OCI-LY1 (cell line): ENCODE data around the gene KSR1.

ENCODE experiments used
- H2AFZ ChIP-seq: fragments of 200-600 bp; sonication (generic), shearing (Covaris generic); 2 replicates; pipeline ENCODE4 v1.6.0; 2014; ENCODE audit warnings: antibody characterized with exemption, mild to moderate bottlenecking, low read length
- H3F3A ChIP-seq: fragments of 200-600 bp; sonication (generic), shearing (Covaris generic); 2 replicates; pipeline ENCODE4 v1.6.0; 2014; ENCODE audit warnings: mild to moderate bottlenecking, antibody characterized with exemption, low read length, moderate library complexity; ENCODE audit not compliant: insufficient read depth
- H3K27ac ChIP-seq: fragments of 200-600 bp; sonication (generic); 2 replicates; pipeline ENCODE4 v1.5.1; 2014; ENCODE audit warnings: low read length, mixed run types, mild to moderate bottlenecking, low read depth; ENCODE audit not compliant: poor library complexity, severe bottlenecking
- H3K27me3 ChIP-seq: fragments of 200-600 bp; sonication (generic); 2 replicates; pipeline ENCODE4 v1.6.0; 2014; ENCODE audit warnings: antibody characterized with exemption, mild to moderate bottlenecking, low read length, moderate library complexity; ENCODE audit not compliant: insufficient read depth
- H3K36me3 ChIP-seq: fragments of 200-600 bp; sonication (generic); 2 replicates; pipeline ENCODE4 v1.6.1; 2014; ENCODE audit warnings: mild to moderate bottlenecking, antibody characterized with exemption, low read length, moderate library complexity, mixed read lengths; ENCODE audit not compliant: insufficient read depth
- H3K4me1 ChIP-seq: fragments of 200-600 bp; sonication (generic); 2 replicates; pipeline ENCODE4 v1.5.1; 2014; ENCODE audit warnings: mild to moderate bottlenecking, low read length, moderate library complexity; ENCODE audit not compliant: insufficient read depth, severe bottlenecking
- H3K4me2 ChIP-seq: fragments of 200-600 bp; sonication (generic), shearing (Covaris generic); 2 replicates; pipeline ENCODE4 v1.6.1; 2014; ENCODE audit warnings: low read length
- H3K4me3 ChIP-seq: fragments of 200-600 bp; sonication (generic); 2 replicates; pipeline ENCODE4 v1.5.1; 2014; ENCODE audit warnings: low read length, low read depth, mild to moderate bottlenecking, mixed read lengths; ENCODE audit not compliant: poor library complexity, severe bottlenecking
- H3K79me2 ChIP-seq: fragments of 200-600 bp; shearing (Covaris generic); 2 replicates; pipeline ENCODE4 v1.6.1; 2016; ENCODE audit warnings: mixed run types, low read length, mixed read lengths; ENCODE audit not compliant: insufficient read depth
- H3K9ac ChIP-seq: fragments of 200-600 bp; sonication (generic), shearing (Covaris generic); 2 replicates; pipeline ENCODE4 v1.6.1; 2014; ENCODE audit warnings: mild to moderate bottlenecking, low read length, mixed read lengths
- H3K9me2 ChIP-seq: fragments of 200-600 bp; sonication (generic), shearing (Covaris generic); 2 replicates; pipeline ENCODE4 v1.6.1; 2014; ENCODE audit warnings: low read depth, mild to moderate bottlenecking, low read length, mixed read lengths
- H3K9me3 ChIP-seq: fragments of 200-600 bp; shearing (Covaris generic); 2 replicates; pipeline ENCODE4 v1.6.1; 2014; ENCODE audit warnings: low read length, mixed read lengths
- H4K20me1 ChIP-seq: fragments of 200-600 bp; sonication (generic), shearing (Covaris generic); 2 replicates; pipeline ENCODE4 v1.6.0; 2016; ENCODE audit warnings: mild to moderate bottlenecking, low read length; ENCODE audit not compliant: insufficient read depth
- EZH2 ChIP-seq: fragments of 200-600 bp; sonication (generic), shearing (Covaris generic); IDR thresholded peaks from 2 replicates; pipeline ENCODE4 v1.8.0; 2017; ENCODE audit warnings: borderline replicate concordance, mixed run types, mild to moderate bottlenecking, antibody characterized with exemption, low read length, moderate library complexity, mixed read lengths
- TF ChIP-seq, protein P1 (sequence below): fragments of 200-600 bp; sonication (generic), shearing (Covaris generic); IDR thresholded peaks from 2 replicates; pipeline ENCODE4 v1.5.1; 2017; ENCODE audit warnings: mild to moderate bottlenecking, antibody characterized with exemption, low read length, moderate library complexity, mixed read lengths

Gene KSR1

GRCh38 chr17:27596566-27597187, 140.4 kb downstream of the KSR1 start:
- no peaks in the 10 kb centered on the region for H3K36me3 ChIP-seq

DNA sequence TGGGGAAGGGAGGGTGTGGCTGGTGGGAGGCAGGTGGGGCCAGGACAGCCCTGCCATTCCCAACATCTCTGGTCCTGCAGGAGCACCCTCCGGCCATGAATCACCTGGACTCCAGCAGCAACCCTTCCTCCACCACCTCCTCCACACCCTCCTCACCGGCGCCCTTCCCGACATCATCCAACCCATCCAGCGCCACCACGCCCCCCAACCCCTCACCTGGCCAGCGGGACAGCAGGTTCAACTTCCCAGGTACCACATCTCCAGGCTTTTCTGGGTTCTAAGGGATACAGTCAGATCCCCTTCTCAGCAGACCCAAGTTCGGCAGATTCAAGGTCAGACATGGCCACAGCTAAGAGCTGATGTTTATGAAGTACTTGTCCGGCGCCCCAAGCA, 140.9 kb downstream of the KSR1 start:
- TF ChIP-seq, protein P1, sequence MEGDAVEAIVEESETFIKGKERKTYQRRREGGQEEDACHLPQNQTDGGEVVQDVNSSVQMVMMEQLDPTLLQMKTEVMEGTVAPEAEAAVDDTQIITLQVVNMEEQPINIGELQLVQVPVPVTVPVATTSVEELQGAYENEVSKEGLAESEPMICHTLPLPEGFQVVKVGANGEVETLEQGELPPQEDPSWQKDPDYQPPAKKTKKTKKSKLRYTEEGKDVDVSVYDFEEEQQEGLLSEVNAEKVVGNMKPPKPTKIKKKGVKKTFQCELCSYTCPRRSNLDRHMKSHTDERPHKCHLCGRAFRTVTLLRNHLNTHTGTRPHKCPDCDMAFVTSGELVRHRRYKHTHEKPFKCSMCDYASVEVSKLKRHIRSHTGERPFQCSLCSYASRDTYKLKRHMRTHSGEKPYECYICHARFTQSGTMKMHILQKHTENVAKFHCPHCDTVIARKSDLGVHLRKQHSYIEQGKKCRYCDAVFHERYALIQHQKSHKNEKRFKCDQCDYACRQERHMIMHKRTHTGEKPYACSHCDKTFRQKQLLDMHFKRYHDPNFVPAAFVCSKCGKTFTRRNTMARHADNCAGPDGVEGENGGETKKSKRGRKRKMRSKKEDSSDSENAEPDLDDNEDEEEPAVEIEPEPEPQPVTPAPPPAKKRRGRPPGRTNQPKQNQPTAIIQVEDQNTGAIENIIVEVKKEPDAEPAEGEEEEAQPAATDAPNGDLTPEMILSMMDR: no peak
- no peak for TF ChIP-seq EZH2
- no peaks in the 10 kb centered on the region for H3K4me1 ChIP-seq
- H3K9me3 ChIP-seq: no peaks in the 10 kb centered on the region
- no peaks in the 10 kb centered on the region for H3K36me3 ChIP-seq
- H3K27ac ChIP-seq: no peak overlapping the region
- H3K27me3 ChIP-seq: 0 out of 2 replicates have a peak, but pooled peaks cover under 1% of the 10 kb centered on the region
- no peaks in the 10 kb centered on the region for H3K79me2 ChIP-seq
- no peak overlapping the region for H3K4me3 ChIP-seq
- H3K9ac ChIP-seq: no peak overlapping the region
- no peak overlapping the region for H3K4me2 ChIP-seq
- H3F3A ChIP-seq: no peaks in the 10 kb centered on the region
- H3K9me2 ChIP-seq: no peaks in the 10 kb centered on the region
- H4K20me1 ChIP-seq: no peaks in the 10 kb centered on the region
- H2AFZ ChIP-seq: no peak overlapping the region

More at GRCh38 chr17:27596566-27597187, 140.4 kb downstream of the KSR1 start:
- no peak overlapping the region for H3K27ac ChIP-seq
- no peak overlapping the region for H3K4me2 ChIP-seq
- no peaks in the 10 kb centered on the region for H3K4me1 ChIP-seq
- H3K4me3 ChIP-seq: no peak overlapping the region
- no peak overlapping the region for H2AFZ ChIP-seq
- TF ChIP-seq, protein P1: no peak
- no peak for TF ChIP-seq EZH2
- H3K9ac ChIP-seq: no peak overlapping the region
- no peaks in the 10 kb centered on the region for H3F3A ChIP-seq
- no peaks in the 10 kb centered on the region for H3K9me2 ChIP-seq
- no peaks in the 10 kb centered on the region for H3K79me2 ChIP-seq
- no peaks in the 10 kb centered on the region for H4K20me1 ChIP-seq
- H3K27me3 ChIP-seq: 0 out of 2 replicates have a peak, but pooled peaks cover 4% of the 10 kb centered on the region
- no peaks in the 10 kb centered on the region for H3K9me3 ChIP-seq

- Histone ChIP-seq H3K36me3 (no peaks in the 10 kb centered on the region), H3K9me2 (no peaks in the 10 kb centered on the region)
- no peak for TF ChIP-seq EZH2
- TF ChIP-seq, protein P1: no peak
Observed at GRCh38 chr17:27597783-27598320, 141.6 kb downstream of the KSR1 start.

More at GRCh38 chr17:27597783-27598320, 141.6 kb downstream of the KSR1 start:
- Histone ChIP-seq H3K4me1 (no peaks in the 10 kb centered on the region), H2AFZ (no peak overlapping the region), H3K4me2 (no peak overlapping the region), H3F3A (no peaks in the 10 kb centered on the region), H3K27ac (no peak overlapping the region), H3K9ac (no peak overlapping the region), H4K20me1 (no peaks in the 10 kb centered on the region), H3K79me2 (no peaks in the 10 kb centered on the region), H3K9me3 (no peaks in the 10 kb centered on the region), H3K27me3 (no peaks in the 10 kb centered on the region), H3K4me3 (no peak overlapping the region)
